Fibroblast of skin of right quadriceps (primary cell): Measurements from ENCODE around the gene PCA3.

Experiments
- DNase-seq: peaks from one replicate; pipeline ENCODE4 v3.0.0-alpha.2; 2013

The PCA3 gene

GRCh38 chr9:76835571-76836283 is 71.5 kb downstream of the PCA3 start:
- DNase-seq = peak; percentile 94
